IMR-90 (cell line): ENCODE data around the gene ELP4. TPM values are rescaled to one million over a fixed set of nuclear protein-coding genes. Genes with fewer than 3 reads are reported as not detected.

ENCODE experiments used
- ATAC-seq: fragments of 200-7000 bp; cut with Tn5 transposase; 2 replicates; pipeline ENCODE4 v1.9.1; 2020; ENCODE audit warnings: low read depth, mild to moderate bottlenecking, moderate library complexity
- BruUV-seq: library from RNA; stranded (reverse); fragments of 400-500 nt; replicated peaks from 2 replicates; lab custom pipeline; 2021; lab: Mats Ljungman, UMichigan
- CTCF ChIA-PET: fragments of 300-600 bp; formaldehyde crosslinking; extraction: SDS; loops from one replicate; lab custom pipeline; 2021; ENCODE audit warnings: antibody characterized with exemption; lab: Yijun Ruan, JAX
- POLR2A ChIA-PET: fragments of 300-600 bp; sonication (Branson Sonifier 250); formaldehyde crosslinking; loops from one replicate; lab custom pipeline; 2022; ENCODE audit warnings: antibody characterized with exemption; ENCODE audit not compliant: unreplicated experiment; lab: Charles Lee
- DNase-seq: peaks from one replicate; pipeline ENCODE4 v3.0.0; 2013
- H2AFZ ChIP-seq: replicated peaks from 2 replicates; pipeline ENCODE3; 2013; ENCODE audit warnings: low read length, mild to moderate bottlenecking; ENCODE audit not compliant: poor library complexity
- H2AK5ac ChIP-seq: 2 replicates; pipeline ENCODE4 v1.6.1; 2013; ENCODE audit warnings: low read depth, low read length, inconsistent platforms
- H2AK9ac ChIP-seq: replicated peaks from 2 replicates; pipeline ENCODE3; 2013; ENCODE audit warnings: mild to moderate bottlenecking, low read depth, low read length, moderate library complexity; ENCODE audit not compliant: poor library complexity
- H2BK120ac ChIP-seq: 2 replicates; pipeline ENCODE4 v1.6.1; 2013; ENCODE audit warnings: low read depth, low read length, inconsistent platforms
- H2BK15ac ChIP-seq: 3 replicates; pipeline ENCODE4 v1.6.1; 2013; ENCODE audit warnings: low read depth, low read length, inconsistent platforms
- H2BK20ac ChIP-seq: 2 replicates; pipeline ENCODE4 v1.6.1; 2013; ENCODE audit warnings: low read depth, mild to moderate bottlenecking, inconsistent platforms, low read length, moderate library complexity
- H2BK5ac ChIP-seq: 2 replicates; pipeline ENCODE4 v1.6.1; 2013; ENCODE audit warnings: mild to moderate bottlenecking, low read depth, low read length, inconsistent platforms; ENCODE audit not compliant: poor library complexity, severe bottlenecking
- H3K14ac ChIP-seq: replicated peaks from 2 replicates; pipeline ENCODE4 v1.6.1; 2013; ENCODE audit warnings: low read depth, low read length, inconsistent platforms
- H3K18ac ChIP-seq: 2 replicates; pipeline ENCODE4 v1.6.1; 2013; ENCODE audit warnings: low read depth, low read length, control low read depth
- H3K23ac ChIP-seq: 2 replicates; pipeline ENCODE4 v1.6.1; 2013; ENCODE audit warnings: low read depth, low read length, inconsistent platforms
- H3K27ac ChIP-seq: 2 replicates; pipeline ENCODE4 v1.5.1; 2013; ENCODE audit warnings: mild to moderate bottlenecking, control low read depth, low read length; ENCODE audit not compliant: insufficient read depth
- H3K27me3 ChIP-seq: 2 replicates; pipeline ENCODE4 v1.6.1; 2013; ENCODE audit warnings: low read length; ENCODE audit not compliant: control insufficient read depth, insufficient read depth
- H3K36me3 ChIP-seq: 2 replicates; pipeline ENCODE4 v1.6.1; 2013; ENCODE audit warnings: low read length, mixed read lengths; ENCODE audit not compliant: control insufficient read depth, insufficient read depth
- H3K4ac ChIP-seq: 2 replicates; pipeline ENCODE4 v1.6.1; 2013; ENCODE audit warnings: low read depth, low read length, inconsistent platforms
- H3K4me1 ChIP-seq: 2 replicates; pipeline ENCODE4 v1.6.1; 2013; ENCODE audit warnings: low read length, mixed read lengths; ENCODE audit not compliant: control insufficient read depth, insufficient read depth
- H3K4me2 ChIP-seq: 2 replicates; pipeline ENCODE4 v1.6.1; 2013; ENCODE audit warnings: low read depth, mild to moderate bottlenecking, control low read depth, low read length, moderate library complexity
- H3K4me3 ChIP-seq: 2 replicates; pipeline ENCODE4 v1.5.1; 2013; ENCODE audit warnings: low read depth, mild to moderate bottlenecking, control low read depth, low read length, moderate library complexity; ENCODE audit not compliant: insufficient read depth
- H3K56ac ChIP-seq: 2 replicates; pipeline ENCODE4 v1.6.1; 2013; ENCODE audit warnings: low read length, inconsistent platforms; ENCODE audit not compliant: insufficient read depth; ENCODE audit errors: extremely low read depth
- H3K79me1 ChIP-seq, 2 experiments: 2 replicates each; pipeline ENCODE4 v1.6.1; 2013; ENCODE audit warnings: low read length in 2 of 2, inconsistent platforms in 1 of 2, low read depth in 1 of 2
- H3K9ac ChIP-seq: 2 replicates; pipeline ENCODE4 v1.6.1; 2013; ENCODE audit warnings: low read depth, low read length, control low read depth
- H3K9me1 ChIP-seq: 2 replicates; pipeline ENCODE4 v1.6.1; 2013; ENCODE audit warnings: low read length, inconsistent platforms; ENCODE audit not compliant: insufficient read depth
- H3K9me3 ChIP-seq: 2 replicates; pipeline ENCODE4 v1.6.1; 2013; ENCODE audit warnings: low read length; ENCODE audit not compliant: control insufficient read depth, insufficient read depth
- H4K20me1 ChIP-seq: 2 replicates; pipeline ENCODE4 v1.6.1; 2013; ENCODE audit warnings: low read length, inconsistent platforms; ENCODE audit not compliant: insufficient read depth
- H4K5ac ChIP-seq: 2 replicates; pipeline ENCODE4 v1.6.1; 2013; ENCODE audit warnings: mild to moderate bottlenecking, low read depth, low read length, control low read depth
- H4K8ac ChIP-seq, 2 experiments: 2 replicates each; pipeline ENCODE4 v1.6.1; 2013; ENCODE audit warnings: low read depth in 2 of 2, low read length in 2 of 2, control low read depth in 1 of 2, inconsistent platforms in 1 of 2
- H4K91ac ChIP-seq: 2 replicates; pipeline ENCODE4 v1.6.1; 2013; ENCODE audit warnings: low read depth, low read length, inconsistent platforms; ENCODE audit not compliant: insufficient read depth
- CEBPB ChIP-seq: IDR thresholded peaks from 2 replicates; pipeline ENCODE4 v1.6.1; 2012; ENCODE audit warnings: low read depth, low read length, improper control_type of control experiment
- CHD1 ChIP-seq: IDR thresholded peaks from 2 replicates; pipeline ENCODE4 v1.6.1; 2012; ENCODE audit warnings: low read depth, low read length, improper control_type of control experiment
- CTCF ChIP-seq: conservative IDR thresholded peaks from 2 replicates; pipeline ENCODE4 v1.5.1; 2012; ENCODE audit warnings: mild to moderate bottlenecking, low read depth, low read length, improper control_type of control experiment
- ELK1 ChIP-seq: fragments of 150-350 bp; IDR thresholded peaks from 2 replicates; pipeline ENCODE4 v1.6.1; 2016; ENCODE audit warnings: low read depth, mild to moderate bottlenecking, low read length, moderate library complexity, borderline replicate concordance
- FOS ChIP-seq: fragments of 150-350 bp; IDR thresholded peaks from 2 replicates; pipeline ENCODE4 v1.6.1; 2016; ENCODE audit warnings: low read depth, low read length
- MAFK ChIP-seq: IDR thresholded peaks from 2 replicates; pipeline ENCODE4 v1.6.1; 2012; ENCODE audit warnings: low read depth, low read length, improper control_type of control experiment
- MAZ ChIP-seq: IDR thresholded peaks from 2 replicates; pipeline ENCODE4 v1.6.1; 2012; ENCODE audit warnings: low read depth, mild to moderate bottlenecking, low read length, improper control_type of control experiment, moderate library complexity, borderline replicate concordance
- MXI1 ChIP-seq: IDR thresholded peaks from 2 replicates; pipeline ENCODE4 v1.6.1; 2012; ENCODE audit warnings: low read depth, mild to moderate bottlenecking, low read length, moderate library complexity, borderline replicate concordance
- NFE2L2 ChIP-seq: fragments of 150-350 bp; IDR thresholded peaks from 2 replicates; pipeline ENCODE4 v1.6.1; 2016; ENCODE audit warnings: low read depth, mild to moderate bottlenecking, low read length
- POLR2A ChIP-seq: IDR thresholded peaks from 2 replicates; pipeline ENCODE4 v1.6.1; 2012; ENCODE audit warnings: mild to moderate bottlenecking, low read depth, low read length
- RAD21 ChIP-seq: IDR thresholded peaks from 2 replicates; pipeline ENCODE4 v1.6.1; 2012; ENCODE audit warnings: low read length, improper control_type of control experiment
- RCOR1 ChIP-seq: IDR thresholded peaks from 2 replicates; pipeline ENCODE4 v1.6.1; 2012; ENCODE audit warnings: mild to moderate bottlenecking, low read length, improper control_type of control experiment; ENCODE audit not compliant: insufficient replicate concordance
- SMC3 ChIP-seq: fragments of 150-350 bp; IDR thresholded peaks from 2 replicates; pipeline ENCODE4 v1.6.1; 2016; ENCODE audit warnings: low read depth, mild to moderate bottlenecking, antibody characterized with exemption, low read length, moderate library complexity
- USF2 ChIP-seq: fragments of 150-350 bp; IDR thresholded peaks from 2 replicates; pipeline ENCODE4 v1.6.1; 2017; ENCODE audit warnings: mild to moderate bottlenecking, antibody characterized with exemption, low read length, low read depth
- WGBS, 2 experiments: methylation state at CpG; one replicate each; pipeline versions ENCODE4 v1.1.5 to v1.1.7; 2013; ENCODE audit warnings: missing lambda C conversion rate in 2 of 2; ENCODE audit not compliant: insufficient read length in 1 of 2; ENCODE audit errors: extremely low coverage in 2 of 2; 5-methylcytosine and 5-hydroxymethylcytosine counted together
- dilution Hi-C: fragments of 300-500 bp; cut with HindIII; formaldehyde crosslinking; loops from one replicate; pipeline ENCODE4 v1.14.3; 2018; ENCODE audit warnings: low sequenced_read_pairs; ENCODE audit not compliant: unreplicated experiment
- in situ Hi-C: fragments of 300-500 bp; cut with MboI; formaldehyde crosslinking; loops from 3 replicates; pipeline ENCODE4 v1.14.3; 2019; ENCODE audit warnings: low sequenced_read_pairs, inconsistent platforms, mixed read lengths
- intact Hi-C: fragments of 100-400 bp; cut with micrococcal nuclease; formaldehyde crosslinking; loops from 2 replicates; pipeline ENCODE4 v1.10.0; 2022
- polyA plus RNA-seq, 3 experiments: library from polyadenylated mRNA; depleted of rRNA; stranded (reverse); fragments of >200 nt; gene quantifications; 2 replicates each; pipeline ENCODE4 v1.2.3, GENCODE V29; 2012; ENCODE audit warnings: low replicate concordance in 1 of 3
- total RNA-seq: library from RNA; depleted of rRNA; stranded (reverse); fragments of >200 nt; gene quantifications from 2 replicates; pipeline ENCODE4 v1.2.3, GENCODE V29; 2012

The ELP4 gene
- total and polyA plus RNA-seq, 2 of the 4 experiments (the other 2 are of a cell fraction), result 8.4 to 20.4 TPM

GRCh38 chr11:31793264-31793663 is 283.7 kb downstream of the ELP4 start:
- WGBS, 2 experiments, result 98% methylated on average over 4 of the region's 10 CpGs; no CpG with 5 or more reads in 1 of the 2 experiments
- H2BK5ac ChIP-seq, result no peak overlapping the region
- dilution Hi-C loops, result no loop called here
- no peak overlapping the region for H2AFZ ChIP-seq
- no peaks in the 10 kb centered on the region for H3K79me1 ChIP-seq
- intact Hi-C loops, result loop anchor here (10.0 kb wide), 1 partner anchor 298 kb away; no protein-coding TSS in a partner anchor
- H3K4me2 ChIP-seq, result no peak overlapping the region
- in situ Hi-C loops, result no loop called here
- peaks cover 44% of the 10 kb centered on the region for H3K27me3 ChIP-seq
- H3K4me1 ChIP-seq, result no peaks in the 10 kb centered on the region
- POLR2A ChIA-PET, result no interaction called here
- no peak overlapping the region for H3K14ac ChIP-seq
- no peaks in the 10 kb centered on the region; the same call in 1 of the 2 replicates for H3K9me3 ChIP-seq
- ATAC-seq, result no peak
- TF ChIP-seq NFE2L2 (no peak), ELK1 (no peak), RAD21 (no peak), CTCF (no peak), POLR2A (no peak), MAZ (no peak), MAFK (no peak), CHD1 (no peak), USF2 (no peak), CEBPB (no peak), SMC3 (no peak), FOS (no peak), MXI1 (no peak), RCOR1 (no peak)
- no peak overlapping the region for H4K8ac ChIP-seq
- H3K4ac ChIP-seq, result no peak overlapping the region
- H2BK15ac ChIP-seq, result no peak overlapping the region
- no TSS peak for BruUV-seq
- no peak overlapping the region for H3K18ac ChIP-seq
- no peak overlapping the region for H3K27ac ChIP-seq
- no peak overlapping the region for H3K4me3 ChIP-seq
- H4K91ac ChIP-seq, result no peak overlapping the region
- H3K9me1 ChIP-seq, result no peaks in the 10 kb centered on the region
- H3K9ac ChIP-seq, result no peak overlapping the region
- CTCF ChIA-PET, result no interaction called here
- H4K5ac ChIP-seq, result no peak overlapping the region
- H4K20me1 ChIP-seq, result no peaks in the 10 kb centered on the region
- H2BK120ac ChIP-seq, result no peak overlapping the region
- H2BK20ac ChIP-seq, result no peak overlapping the region
- H2AK5ac ChIP-seq, result no peak overlapping the region
- H3K23ac ChIP-seq, result no peak overlapping the region
- DNase-seq, result no peak
- H3K36me3 ChIP-seq, result no peaks in the 10 kb centered on the region
- no peak overlapping the region for H3K56ac ChIP-seq
- no peak overlapping the region for H2AK9ac ChIP-seq
